ENCODE measurements around the gene GAS7.

DNA sequence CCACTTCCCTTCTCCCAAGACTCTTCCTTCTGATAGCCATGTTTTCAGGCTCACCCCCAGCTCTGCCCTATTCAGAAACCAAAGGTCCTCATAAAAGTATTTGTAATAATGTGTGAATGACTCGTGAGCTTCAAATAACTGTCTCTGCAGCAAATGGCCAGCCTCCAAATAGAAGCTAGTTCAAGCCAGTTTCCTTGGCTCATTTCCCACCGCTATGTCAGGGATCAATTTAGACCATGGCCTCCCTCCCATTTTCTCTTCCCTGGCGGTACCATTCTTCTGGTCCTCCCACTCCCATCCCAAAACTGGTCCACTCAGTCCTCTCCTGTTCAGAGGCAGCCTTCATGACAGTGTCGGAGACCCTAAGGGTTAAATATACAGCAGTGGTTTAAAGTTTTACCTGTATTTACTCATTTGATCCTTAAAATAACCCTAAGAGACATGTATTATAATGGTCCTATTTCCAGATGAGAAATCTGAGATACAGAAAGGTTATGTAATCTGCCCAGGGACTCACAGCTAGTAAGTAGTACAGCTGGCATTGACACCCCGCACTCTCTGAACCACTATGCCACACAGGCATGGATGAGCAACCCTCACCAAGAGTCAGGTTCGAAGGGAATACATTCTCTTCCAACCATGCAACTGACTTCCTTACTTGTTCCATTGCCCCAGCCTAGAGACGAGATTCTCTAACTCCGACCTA, 42.9 kb downstream of the GAS7 start:
- TF ChIP-seq, protein P1, sequence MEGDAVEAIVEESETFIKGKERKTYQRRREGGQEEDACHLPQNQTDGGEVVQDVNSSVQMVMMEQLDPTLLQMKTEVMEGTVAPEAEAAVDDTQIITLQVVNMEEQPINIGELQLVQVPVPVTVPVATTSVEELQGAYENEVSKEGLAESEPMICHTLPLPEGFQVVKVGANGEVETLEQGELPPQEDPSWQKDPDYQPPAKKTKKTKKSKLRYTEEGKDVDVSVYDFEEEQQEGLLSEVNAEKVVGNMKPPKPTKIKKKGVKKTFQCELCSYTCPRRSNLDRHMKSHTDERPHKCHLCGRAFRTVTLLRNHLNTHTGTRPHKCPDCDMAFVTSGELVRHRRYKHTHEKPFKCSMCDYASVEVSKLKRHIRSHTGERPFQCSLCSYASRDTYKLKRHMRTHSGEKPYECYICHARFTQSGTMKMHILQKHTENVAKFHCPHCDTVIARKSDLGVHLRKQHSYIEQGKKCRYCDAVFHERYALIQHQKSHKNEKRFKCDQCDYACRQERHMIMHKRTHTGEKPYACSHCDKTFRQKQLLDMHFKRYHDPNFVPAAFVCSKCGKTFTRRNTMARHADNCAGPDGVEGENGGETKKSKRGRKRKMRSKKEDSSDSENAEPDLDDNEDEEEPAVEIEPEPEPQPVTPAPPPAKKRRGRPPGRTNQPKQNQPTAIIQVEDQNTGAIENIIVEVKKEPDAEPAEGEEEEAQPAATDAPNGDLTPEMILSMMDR (IDR thresholded peaks at IDR 0.05): no peak
- TF ChIP-seq POLR2A (IDR thresholded peaks at IDR 0.05): no peak
